Spleen (tissue), 7 donors: ENCODE results near the gene FOXB1.

Experiments used
- POLR2AphosphoS5 ChIP-seq, 3 donors: sonication (generic); formaldehyde crosslinking; IDR thresholded peaks; one replicate each; pipeline ENCODE4 v1.5.1; 2017; ENCODE audit warnings: antibody characterized with exemption in 3 of 3
- TF ChIP-seq, protein P1 (sequence below), 11 experiments: fragments of 200-600 bp in 7 of 11; fragments of 450-650 bp in 4 of 11; sonication (generic) in 4 of 11; IDR thresholded peaks in 8 of 11; conservative IDR thresholded peaks in 3 of 11; 1 replicate in 7 of 11; 2 replicates in 4 of 11; pipeline versions ENCODE4 v1.4.0 to v1.8.0; 2016 to 2021; ENCODE audit warnings: antibody characterized with exemption in 11 of 11, inconsistent platforms in 4 of 11, mild to moderate bottlenecking in 1 of 11
- donor health status: DM: no; HTN: no; CAD: no; lungs with moderate emphysema.
- donor health status: DM: no; HTN: no; CAD: no.
- donor health status: DM: no; HTN: no; CAD: no.

DNA sequence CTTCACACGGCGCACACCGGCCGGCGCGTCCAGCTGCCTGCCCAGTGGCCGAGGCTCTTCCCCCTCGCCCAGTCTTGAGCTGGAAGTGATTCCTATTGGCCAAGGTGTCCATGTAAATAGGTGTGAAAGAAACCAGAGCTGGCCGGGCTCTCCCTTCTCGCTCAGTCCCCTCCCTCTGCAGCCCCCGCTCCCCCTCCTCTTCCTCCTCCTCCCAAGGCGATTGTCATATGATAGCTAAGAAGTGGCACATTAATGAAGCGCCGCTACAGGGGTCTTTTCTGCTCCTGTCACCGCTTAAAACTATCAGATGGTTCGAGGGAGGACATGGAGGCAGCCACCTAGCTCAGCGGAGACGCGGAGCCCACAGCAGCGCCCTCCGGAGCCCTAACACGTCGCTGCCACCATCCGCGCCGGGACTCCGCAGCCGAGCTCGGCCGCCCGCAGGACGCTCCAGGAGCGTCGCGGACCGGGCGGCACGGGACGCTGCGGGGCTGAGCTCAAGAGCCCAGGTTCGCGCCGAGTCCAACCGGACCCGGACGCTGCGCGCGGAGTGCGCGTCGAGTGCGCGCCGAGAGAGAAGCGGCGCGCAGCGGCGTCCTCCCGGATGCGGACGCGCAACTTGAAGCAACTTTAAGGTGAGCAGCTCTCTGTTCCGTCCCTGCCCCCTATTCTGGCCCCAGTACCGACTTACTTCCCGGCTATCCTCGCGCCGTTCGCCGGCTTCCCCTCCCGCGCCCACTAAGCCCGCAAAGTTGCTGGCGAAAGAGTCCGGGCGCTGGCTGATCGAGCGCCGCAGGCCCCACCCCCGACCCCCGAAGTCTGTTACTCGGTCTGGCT is at the start of gene FOXB1:
- TF ChIP-seq, protein P1, sequence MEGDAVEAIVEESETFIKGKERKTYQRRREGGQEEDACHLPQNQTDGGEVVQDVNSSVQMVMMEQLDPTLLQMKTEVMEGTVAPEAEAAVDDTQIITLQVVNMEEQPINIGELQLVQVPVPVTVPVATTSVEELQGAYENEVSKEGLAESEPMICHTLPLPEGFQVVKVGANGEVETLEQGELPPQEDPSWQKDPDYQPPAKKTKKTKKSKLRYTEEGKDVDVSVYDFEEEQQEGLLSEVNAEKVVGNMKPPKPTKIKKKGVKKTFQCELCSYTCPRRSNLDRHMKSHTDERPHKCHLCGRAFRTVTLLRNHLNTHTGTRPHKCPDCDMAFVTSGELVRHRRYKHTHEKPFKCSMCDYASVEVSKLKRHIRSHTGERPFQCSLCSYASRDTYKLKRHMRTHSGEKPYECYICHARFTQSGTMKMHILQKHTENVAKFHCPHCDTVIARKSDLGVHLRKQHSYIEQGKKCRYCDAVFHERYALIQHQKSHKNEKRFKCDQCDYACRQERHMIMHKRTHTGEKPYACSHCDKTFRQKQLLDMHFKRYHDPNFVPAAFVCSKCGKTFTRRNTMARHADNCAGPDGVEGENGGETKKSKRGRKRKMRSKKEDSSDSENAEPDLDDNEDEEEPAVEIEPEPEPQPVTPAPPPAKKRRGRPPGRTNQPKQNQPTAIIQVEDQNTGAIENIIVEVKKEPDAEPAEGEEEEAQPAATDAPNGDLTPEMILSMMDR (IDR thresholded peaks at IDR 0.05 in 8 of 11, conservative IDR thresholded peaks at IDR 0.05 in 3 of 11) = no peak
- no peak for TF ChIP-seq POLR2AphosphoS5 (IDR thresholded peaks at IDR 0.05)
